ENCODE results near the gene GRB14. TPM values are rescaled to one million over a fixed set of nuclear protein-coding genes. Genes with fewer than 3 reads are reported as not detected.

Gene GRB14
- polyA plus RNA-seq, 3 donors = 43.9 to 67.0 (median 64.2) TPM

- DNase-seq (ENCODE audit: extremely low read depth in 1 of 11, low read depth in 9 of 11, low spot score in 4 of 11) = no peak
These were observed 3.0 kb upstream of the GRB14 start for GRCh38 chr2:164624316-164624715.

DNA sequence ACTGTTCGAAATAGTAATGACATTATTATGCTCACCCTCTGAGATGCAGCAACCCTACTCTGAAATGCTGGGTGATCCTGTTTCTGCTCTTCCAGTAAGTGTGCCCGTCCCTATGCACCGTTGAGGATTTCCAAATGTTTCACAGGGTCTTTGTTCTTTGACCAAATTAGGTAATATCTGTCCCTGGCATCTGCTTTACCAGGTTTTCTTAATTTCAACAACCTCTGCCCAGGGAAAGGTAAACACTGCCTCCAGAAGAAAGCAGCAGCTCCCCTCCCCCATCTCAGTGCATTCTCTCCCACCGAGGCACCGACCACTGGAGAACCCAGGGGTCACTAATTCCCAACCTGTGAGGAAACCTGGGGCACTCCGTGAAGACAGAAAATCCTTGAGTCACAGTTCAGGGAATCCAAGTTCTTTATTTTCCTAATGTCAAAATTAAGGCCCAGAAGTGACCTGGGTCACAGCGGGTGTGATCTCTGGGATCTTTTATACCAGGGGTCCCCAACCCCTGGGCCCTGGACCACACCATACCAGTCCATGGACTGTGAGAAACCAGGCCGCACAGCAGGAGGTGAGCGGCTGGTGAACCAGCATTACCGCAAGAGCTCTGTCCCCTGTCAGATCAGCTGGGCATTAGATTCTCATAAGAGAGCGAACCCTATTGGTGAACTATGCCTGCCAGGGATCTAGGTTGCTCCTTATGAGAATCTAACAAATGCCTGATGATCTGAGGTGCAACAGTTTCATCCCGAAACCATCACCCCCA lies 1.2 kb upstream of the GRB14 start:
- DNase-seq (ENCODE audit: extremely low read depth in 1 of 11, low read depth in 9 of 11, low spot score in 4 of 11) = no peak

- DNase-seq (ENCODE audit: extremely low read depth in 1 of 11, low read depth in 9 of 11, low spot score in 4 of 11) = peak in 2 of 11 donors; percentile 11 to 17
These were observed 453 bp upstream of the GRB14 start for GRCh38 chr2:164621764-164622105.

GRCh38 chr2:164620457-164620856 lies 825 bp downstream of the GRB14 start:
- no peak for DNase-seq (ENCODE audit: extremely low read depth in 1 of 11, low read depth in 9 of 11, low spot score in 4 of 11)

- DNase-seq (ENCODE audit: extremely low read depth in 1 of 11, low read depth in 9 of 11, low spot score in 4 of 11) = no peak
These were observed 3.8 kb downstream of the GRB14 start for GRCh38 chr2:164617466-164617865.

DNA sequence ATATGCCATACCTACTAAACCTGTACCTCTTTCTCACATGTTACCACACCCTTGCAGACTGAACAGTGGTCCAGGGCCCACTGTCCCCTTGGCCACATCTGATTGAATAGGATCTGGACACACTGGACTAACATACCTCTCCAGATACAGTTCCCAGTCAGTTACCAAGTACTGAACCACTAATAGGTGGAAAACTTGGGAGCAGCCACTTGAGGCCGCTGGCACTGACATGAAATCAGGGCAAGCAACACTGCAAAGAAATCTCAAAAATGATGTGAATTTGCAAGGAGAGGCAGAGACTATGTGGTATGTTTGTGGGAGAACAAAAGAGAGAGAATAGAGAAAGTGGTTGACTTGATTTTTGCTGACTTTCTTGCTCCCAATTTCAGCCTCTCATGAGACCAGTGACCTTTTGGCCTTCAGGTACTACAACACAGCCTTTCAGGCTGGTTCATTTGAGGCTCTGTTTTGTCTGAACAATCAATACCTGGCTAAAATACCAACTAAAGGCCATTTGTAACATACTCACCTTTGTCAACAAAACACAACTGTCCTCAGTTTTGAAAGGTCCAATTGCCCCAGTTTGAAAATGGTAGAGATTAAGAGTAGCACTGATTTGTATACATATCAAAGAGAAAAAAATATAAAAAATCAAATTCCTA lies 7.8 kb downstream of the GRB14 start:
- no peak for DNase-seq (ENCODE audit: extremely low read depth in 1 of 11, low read depth in 9 of 11, low spot score in 4 of 11)

DNA sequence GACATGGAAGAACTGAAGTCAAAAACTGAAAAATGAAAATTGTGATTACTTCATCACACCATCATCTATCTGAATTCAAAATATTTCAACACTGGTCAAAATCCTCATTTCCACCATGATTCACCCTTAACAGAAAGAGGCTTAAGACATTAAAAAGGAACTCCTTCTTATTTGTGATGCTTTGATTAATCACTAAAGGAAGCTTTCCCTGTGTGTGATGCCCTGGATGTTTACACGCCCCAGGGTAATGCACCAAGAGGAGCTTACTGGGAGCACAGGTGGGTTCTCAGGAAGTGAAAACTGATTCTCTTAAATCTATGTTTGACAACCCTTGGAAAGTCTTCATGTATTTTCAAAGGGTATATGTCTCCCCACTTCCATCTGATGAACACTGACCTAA lies 11.5 kb downstream of the GRB14 start:
- DNase-seq (ENCODE audit: extremely low read depth in 1 of 11, low read depth in 9 of 11, low spot score in 4 of 11) = no peak

GRCh38 chr2:164606557-164606956 lies 14.7 kb downstream of the GRB14 start:
- no peak for DNase-seq (ENCODE audit: extremely low read depth in 1 of 11, low read depth in 9 of 11, low spot score in 4 of 11)

DNA sequence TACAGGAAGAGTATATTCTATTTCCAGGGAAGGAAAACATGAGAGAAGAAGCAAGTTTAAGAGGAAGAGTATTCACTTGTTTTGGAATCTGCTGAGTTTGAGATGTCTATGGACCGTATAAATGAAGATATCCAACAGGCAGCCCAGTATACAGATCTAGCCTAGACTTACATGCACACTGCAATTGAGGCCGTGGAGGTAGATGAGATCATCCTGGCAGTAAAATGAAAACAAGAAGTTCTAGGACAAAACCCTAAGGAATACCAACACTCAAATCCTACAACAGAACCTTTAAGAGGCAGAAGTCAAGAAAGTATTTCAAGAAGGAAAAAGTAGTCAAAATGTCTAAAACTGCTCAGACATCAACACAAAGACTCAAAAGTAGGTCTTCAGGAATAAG lies 16.0 kb downstream of the GRB14 start:
- DNase-seq (ENCODE audit: extremely low read depth in 1 of 11, low read depth in 9 of 11, low spot score in 4 of 11) = no peak

- no peak for DNase-seq (ENCODE audit: extremely low read depth in 1 of 11, low read depth in 9 of 11, low spot score in 4 of 11)
These were observed 20.5 kb downstream of the GRB14 start for GRCh38 chr2:164600763-164601162.

DNA sequence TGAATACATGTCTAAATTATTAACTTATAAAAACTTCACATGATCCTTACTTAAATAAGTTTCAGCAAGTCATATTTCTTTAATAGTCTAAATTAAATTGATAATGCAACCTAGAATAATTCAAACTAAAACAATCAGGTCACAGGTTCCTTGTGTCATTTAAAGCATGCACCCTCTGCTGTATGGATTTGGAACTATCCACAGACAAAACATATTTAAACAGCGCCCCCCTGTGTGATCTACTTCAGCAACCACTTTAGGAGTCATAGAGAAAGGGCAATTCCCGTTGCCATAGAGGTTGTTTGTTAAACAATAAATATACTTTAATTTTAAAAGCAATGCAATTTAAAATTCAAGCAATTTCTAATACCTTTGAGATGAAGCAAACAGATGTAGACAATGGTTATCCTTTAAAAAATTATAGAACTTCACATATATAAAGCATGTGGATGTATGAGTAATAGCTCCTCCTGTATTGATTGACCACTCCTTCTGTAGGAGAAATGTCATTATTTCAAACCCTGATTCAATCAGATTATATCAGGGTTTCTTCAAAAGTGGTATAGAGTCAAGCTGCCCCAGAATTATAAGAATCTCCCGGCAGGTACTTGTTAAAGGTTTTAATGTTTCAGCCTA lies 21.2 kb downstream of the GRB14 start:
- DNase-seq (ENCODE audit: extremely low read depth in 1 of 11, low read depth in 9 of 11, low spot score in 4 of 11) = peak in 8 of 11 donors; percentile 14 to 51 (median 32)

GRCh38 chr2:164597983-164598382 lies 23.3 kb downstream of the GRB14 start:
- DNase-seq (ENCODE audit: extremely low read depth in 1 of 11, low read depth in 9 of 11, low spot score in 4 of 11) = no peak

GRCh38 chr2:164595031-164595430 lies 26.3 kb downstream of the GRB14 start:
- no peak for DNase-seq (ENCODE audit: extremely low read depth in 1 of 11, low read depth in 9 of 11, low spot score in 4 of 11)

- no peak for DNase-seq (ENCODE audit: extremely low read depth in 1 of 11, low read depth in 9 of 11, low spot score in 4 of 11)
These were observed 27.3 kb downstream of the GRB14 start for GRCh38 chr2:164593959-164594358.

- no peak for DNase-seq (ENCODE audit: extremely low read depth in 1 of 11, low read depth in 9 of 11, low spot score in 4 of 11)
These were observed 27.7 kb downstream of the GRB14 start for GRCh38 chr2:164593541-164593940.

DNA sequence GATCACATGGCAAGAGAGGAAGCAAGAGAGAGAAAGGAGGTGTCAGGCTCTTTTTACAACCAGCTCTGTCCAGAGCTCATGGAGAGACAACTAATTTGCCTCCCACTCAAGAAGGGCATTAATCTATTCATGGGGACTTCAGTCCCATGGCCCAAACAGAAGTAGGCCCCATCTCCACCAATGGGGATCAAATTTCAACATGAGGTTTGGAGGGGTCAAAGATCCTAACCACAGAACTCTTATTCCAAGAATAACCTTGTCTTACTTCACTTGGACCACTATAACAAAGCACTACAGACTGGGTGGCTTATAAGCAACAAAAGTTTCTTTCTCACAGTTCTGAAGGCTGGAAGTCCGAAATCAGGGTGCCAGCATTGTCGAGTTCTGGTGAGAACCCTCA lies 31.8 kb downstream of the GRB14 start:
- no peak for DNase-seq (ENCODE audit: extremely low read depth in 1 of 11, low read depth in 9 of 11, low spot score in 4 of 11)

GRCh38 chr2:164581050-164581449 lies 40.2 kb downstream of the GRB14 start:
- DNase-seq (ENCODE audit: extremely low read depth in 1 of 11, low read depth in 9 of 11, low spot score in 4 of 11) = no peak

DNA sequence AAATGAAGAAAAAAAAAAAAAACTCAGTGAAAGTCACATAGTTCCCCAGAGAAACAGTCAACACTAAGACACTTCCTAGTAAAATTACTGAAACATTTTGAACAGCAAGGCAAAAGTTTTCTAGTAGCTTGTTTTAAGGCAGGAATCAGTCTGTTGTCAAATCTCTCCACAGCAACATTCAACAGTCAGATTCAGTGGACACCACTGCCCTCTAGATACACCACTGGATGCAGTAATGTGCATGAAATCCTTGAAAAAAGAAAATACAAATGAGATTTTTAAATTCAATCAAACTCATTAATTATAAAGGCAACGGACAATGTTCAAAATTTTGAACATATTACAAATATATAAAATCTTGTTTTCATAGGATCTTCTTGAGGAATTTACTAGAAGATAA lies 46.4 kb downstream of the GRB14 start:
- DNase-seq (ENCODE audit: extremely low read depth in 1 of 11, low read depth in 9 of 11, low spot score in 4 of 11) = no peak

- DNase-seq (ENCODE audit: extremely low read depth in 1 of 11, low read depth in 9 of 11, low spot score in 4 of 11) = no peak
These were observed 50.8 kb downstream of the GRB14 start for GRCh38 chr2:164570475-164570874.

DNA sequence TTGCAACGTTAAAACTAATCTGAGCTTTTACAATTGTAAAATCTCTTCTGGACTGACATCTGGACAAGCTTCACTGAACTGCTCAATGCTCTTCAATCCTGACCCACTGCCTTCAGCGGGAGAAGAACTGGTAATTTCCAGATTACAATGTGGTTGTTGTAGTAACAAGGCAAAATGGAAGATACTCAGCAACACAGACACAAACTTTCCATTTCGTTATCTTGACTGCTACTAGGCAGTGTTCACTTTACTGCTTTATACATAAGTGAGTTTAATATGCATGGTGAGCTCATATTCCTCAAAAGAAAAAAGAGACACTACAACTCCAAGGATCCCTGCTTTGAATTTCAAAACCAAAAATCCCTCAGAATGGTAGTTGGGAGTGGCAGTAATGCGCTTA lies 51.9 kb downstream of the GRB14 start:
- DNase-seq (ENCODE audit: extremely low read depth in 1 of 11, low read depth in 9 of 11, low spot score in 4 of 11) = no peak
